K562 (cell line): ENCODE measurements around the gene PROP1. TPM values are rescaled to one million over a fixed set of nuclear protein-coding genes. Genes with fewer than 3 reads are reported as not detected.

Source experiments
- ATAC-seq: fragments of 200-7000 bp; cut with Tn5 transposase; 3 replicates; pipeline ENCODE4 v1.9.1; 2020; ENCODE audit warnings: moderate library complexity
- Bru-seq: library from RNA; stranded (reverse); fragments of 400-500 nt; gene quantifications from one replicate; lab custom pipeline; 2021; lab: Mats Ljungman, UMichigan
- BruChase-seq, 2 experiments: library from RNA; stranded (reverse); fragments of 400-500 nt; gene quantifications; one replicate each; lab custom pipeline; 2021; lab: Mats Ljungman, UMichigan
- BruUV-seq: library from RNA; stranded (reverse); fragments of 400-500 nt; replicated peaks from 2 replicates; lab custom pipeline; 2021; lab: Mats Ljungman, UMichigan
- CTCF ChIA-PET: fragments of 300-600 bp; formaldehyde crosslinking; extraction: SDS; loops from one replicate; lab custom pipeline; 2021; ENCODE audit warnings: low intra/inter-chr PET ratio; lab: Yijun Ruan, JAX
- POLR2A ChIA-PET: fragments of 300-600, 350-650 bp; sonication (Branson Sonifier 250); formaldehyde crosslinking; extraction: SDS; loops from one replicate; lab custom pipeline; 2021; ENCODE audit warnings: antibody characterized with exemption, inconsistent platforms; lab: Yijun Ruan, JAX
- DNase-seq, 4 experiments: peaks; one replicate each; pipeline versions ENCODE4 v3.0.0 to v3.0.0-alpha.2; 2011 to 2018; ENCODE audit warnings: low spot score in 3 of 4, mixed read lengths in 3 of 4; ENCODE audit errors: extremely low read depth in 1 of 4
- FAIRE-seq: peaks from 2 replicates; lab custom pipeline; 2011; peaks lifted over from hg19 to GRCh38; lab: Jason Lieb, UNC
- H2AFZ ChIP-seq: 2 replicates; pipeline ENCODE4 v1.6.0; 2011; ENCODE audit warnings: low read depth, low read length, control low read depth, inconsistent platforms
- H3K27ac ChIP-seq: fragments of 200-600 bp; 3 replicates; pipeline ENCODE4 v1.8.0; 2011; ENCODE audit warnings: low read depth, mild to moderate bottlenecking, control low read depth, inconsistent platforms, low read length, moderate library complexity, mixed read lengths; ENCODE audit errors: extremely low read depth
- H3K27me3 ChIP-seq, 2 experiments: fragments of 300-600 bp in 1 of 2; 2 replicates in 1 of 2; 3 replicates in 1 of 2; pipeline versions ENCODE4 v1.6.0 to v1.8.0; 2011; ENCODE audit warnings: inconsistent platforms in 2 of 2, low read length in 2 of 2, mild to moderate bottlenecking in 1 of 2, mixed read lengths in 1 of 2, moderate library complexity in 1 of 2; ENCODE audit not compliant: control insufficient read depth in 2 of 2, insufficient read depth in 2 of 2
- H3K36me3 ChIP-seq: fragments of 300-600 bp; 3 replicates; pipeline ENCODE4 v1.8.0; 2011; ENCODE audit warnings: mild to moderate bottlenecking, low read length, inconsistent platforms; ENCODE audit not compliant: control insufficient read depth, insufficient read depth
- H3K4me1 ChIP-seq, 2 experiments: fragments of 200-600 bp in 1 of 2; replicated peaks in 1 of 2; 2 replicates in 1 of 2; 3 replicates in 1 of 2; pipeline versions ENCODE4 v1.5.1 to v1.8.0; 2011; ENCODE audit warnings: inconsistent platforms in 2 of 2, low read length in 2 of 2, mild to moderate bottlenecking in 1 of 2, mixed read lengths in 1 of 2, moderate library complexity in 1 of 2; ENCODE audit not compliant: control insufficient read depth in 2 of 2, insufficient read depth in 2 of 2
- H3K4me2 ChIP-seq: 2 replicates; pipeline ENCODE4 v1.6.1; 2011; ENCODE audit warnings: low read length, control low read depth, inconsistent platforms, mixed read lengths; ENCODE audit not compliant: insufficient read depth
- H3K4me3 ChIP-seq: fragments of 200-600 bp; sonication (generic), shearing (Covaris generic); 2 replicates; pipeline ENCODE4 v1.5.1; 2016; ENCODE audit warnings: control low read depth, inconsistent platforms
- H3K79me2 ChIP-seq: fragments of 200-600 bp; 3 replicates; pipeline ENCODE4 v1.8.0; 2011; ENCODE audit warnings: low read length, inconsistent platforms; ENCODE audit not compliant: control insufficient read depth, insufficient read depth
- H3K9ac ChIP-seq, 2 experiments: 2 replicates each; pipeline versions ENCODE4 v1.6.0 to v1.6.1; 2011; ENCODE audit warnings: low read depth in 2 of 2, low read length in 2 of 2, control low read depth in 1 of 2, inconsistent platforms in 1 of 2, mild to moderate bottlenecking in 1 of 2, mixed read lengths in 1 of 2; ENCODE audit not compliant: insufficient read depth in 1 of 2
- H3K9me1 ChIP-seq: one replicate; pipeline ENCODE4 v1.6.0; 2011; ENCODE audit warnings: inconsistent platforms, mild to moderate bottlenecking, low read length, moderate library complexity; ENCODE audit not compliant: control insufficient read depth, insufficient read depth
- H3K9me3 ChIP-seq: replicated peaks from 2 replicates; pipeline ENCODE4 v1.5.1; 2011; ENCODE audit warnings: low read depth, low read length, inconsistent platforms; ENCODE audit not compliant: control insufficient read depth, insufficient read depth
- H4K20me1 ChIP-seq: replicated peaks from 2 replicates; pipeline ENCODE4 v1.6.1; 2011; ENCODE audit warnings: low read length, inconsistent platforms, mixed read lengths; ENCODE audit not compliant: control insufficient read depth, insufficient read depth
- CUX1 ChIP-seq: fragments of 200-800 bp; sonication (Bioruptor generic); IDR thresholded peaks from 2 replicates; pipeline ENCODE4 v1.6.1; 2016; ENCODE audit warnings: missing genetic modification characterization, missing compliant biosample characterization
- E2F6 ChIP-seq, 2 experiments: IDR thresholded peaks; 2 replicates each; pipeline ENCODE4 v1.6.1; 2011; ENCODE audit warnings: borderline replicate concordance in 1 of 2, control low read depth in 1 of 2, low read depth in 1 of 2, low read length in 1 of 2, mild to moderate bottlenecking in 1 of 2, mixed read lengths in 1 of 2, moderate library complexity in 1 of 2; ENCODE audit not compliant: insufficient read depth in 1 of 2, insufficient read length in 1 of 2, poor library complexity in 1 of 2, severe bottlenecking in 1 of 2; ENCODE audit errors: extremely low read depth in 1 of 2
- PRDM10 ChIP-seq: fragments of 450-650 bp; IDR thresholded peaks from 2 replicates; pipeline ENCODE4 v1.6.1; 2018; ENCODE audit not compliant: partially characterized antibody
- SAFB ChIP-seq: fragments of 200-400 bp; formaldehyde crosslinking; IDR thresholded peaks from 2 replicates; pipeline ENCODE4 v1.6.1; 2017; ENCODE audit warnings: low read depth, low read length, borderline replicate concordance
- WGBS: fragments of 100-300 bp; shearing (Covaris generic); methylation state at CpG from one replicate; pipeline ENCODE4 v1.1.6; 2016; ENCODE audit warnings: low coverage, mixed read lengths; ENCODE audit not compliant: insufficient coverage; ENCODE audit errors: missing lambda C conversion rate; 5-methylcytosine and 5-hydroxymethylcytosine counted together
- in situ Hi-C: fragments of 300-500 bp; cut with MboI; formaldehyde crosslinking; loops from 4 replicates; pipeline ENCODE4 v1.15.0; 2018; ENCODE audit warnings: inconsistent platforms, mixed read lengths
- intact Hi-C: fragments of 100-400 bp; cut with micrococcal nuclease; formaldehyde crosslinking; loops from 2 replicates; pipeline ENCODE4 v1.14.2; 2022
- long read RNA-seq, 3 experiments: library from polyadenylated mRNA in 2 of 3; library from RNA in 1 of 3; unstranded in 2 of 3; stranded (forward) in 1 of 3; transcript quantifications; one replicate each; pipeline ENCODE4 v2.0.0, GENCODE V29; 2019 to 2022
- polyA minus RNA-seq, 3 experiments: library from RNA; depleted of rRNA, polyadenylated mRNA; stranded (reverse); fragments of >200 nt; gene quantifications; 2 replicates each; pipeline ENCODE4 v1.2.3, GENCODE V29; 2011
- polyA plus RNA-seq, 8 experiments: library from polyadenylated mRNA; depleted of rRNA in 4 of 8; stranded (reverse) in 5 of 8; unstranded in 3 of 8; fragments of >200 nt; fragmentation: Nextera tagmentation in 2 of 8; fragmentation: Illumina TruSeq in 1 of 8; extraction: Ambion mirVana in 2 of 8; extraction: Trizol in 1 of 8; gene quantifications; 2 replicates each; pipeline versions ENCODE4 v1.2.1 to v1.2.3, GENCODE V29; 2011 to 2014; ENCODE audit warnings: inconsistent platforms in 1 of 8, missing spikeins in 1 of 8
- total RNA-seq, 7 experiments: library from RNA; depleted of rRNA in 6 of 7; stranded (reverse); fragments of >200 nt in 6 of 7; fragmentation: Illumina TruSeq in 2 of 7; extraction: Trizol in 2 of 7; gene quantifications; 2 replicates each; pipeline versions ENCODE4 v1.2.1 to v1.2.3, GENCODE V29; 2011 to 2021; ENCODE audit warnings: low replicate concordance in 1 of 7

PROP1 gene
- total RNA-seq (2011; cell fraction: chromatin; rRNA removed; ENCODE audit: low replicate concordance), result not detected in 2 replicates
- not detected in 2 replicates for total RNA-seq (2011; cell fraction: nucleolus; rRNA removed)
- not detected in 2 replicates for total RNA-seq (2011; cell fraction: nucleoplasm; rRNA removed)
- total RNA-seq (2014; rRNA removed) (not detected in 2 replicates), total RNA-seq (2014; rRNA removed; fragmentation: Illumina TruSeq; extraction: Trizol) (not detected in 2 replicates), total RNA-seq (2015; rRNA removed; fragmentation: Illumina TruSeq; extraction: Trizol) (not detected in 2 replicates), total RNA-seq (2021) (not detected in 2 replicates), polyA plus RNA-seq (2011; rRNA removed) (not detected in 2 replicates), polyA plus RNA-seq (2014; fragmentation: Illumina TruSeq; extraction: Trizol) (not detected in 2 replicates), polyA plus RNA-seq (2014; fragmentation: Nextera tagmentation; extraction: Ambion mirVana) (not detected), polyA plus RNA-seq (2014; rRNA removed) (not detected in 2 replicates), polyA minus RNA-seq (2011; rRNA and poly(A)+ RNA removed) (not detected in 2 replicates), Bru-seq, nascent RNA (not detected), BruChase-seq, experiment 1, labeled RNA remaining after a 2-hour chase (not detected), BruChase-seq, experiment 2, labeled RNA remaining after a 6-hour chase (not detected)
- polyA plus RNA-seq (2011; cell fraction: cytosol; rRNA removed), result not detected in 2 replicates
- not detected in 2 replicates for polyA plus RNA-seq (2011; cell fraction: nucleus; rRNA removed)
- 0.07 TPM in 1 of 2 replicates, not detected in the other for polyA plus RNA-seq (2012)
- not detected in 2 replicates for polyA minus RNA-seq (2011; cell fraction: cytosol; rRNA and poly(A)+ RNA removed)
- not detected in 2 replicates for polyA minus RNA-seq (2011; cell fraction: nucleus; rRNA and poly(A)+ RNA removed)
- long read RNA-seq, experiment 1, result 0 reads
- long read RNA-seq, experiment 2, result 0 reads
- long read RNA-seq, experiment 3, result 0 reads

- no peak for FAIRE-seq
- in situ Hi-C loops, result loop anchor here (10.0 to 25.0 kb wide), 2 partner anchors 234 to 1931 kb away; no protein-coding TSS in a partner anchor
- no peak for ATAC-seq
Measured at GRCh38 chr5:177995691-177996595, at the start of gene PROP1. Gene PROP1 (minus strand): TSS chr5:177996242. CDS start chr5:177995933, 309 bp downstream.

More at GRCh38 chr5:177995691-177996595, at the start of gene PROP1:
- H3K4me1 ChIP-seq, result no peaks in the 10 kb centered on the region; a peak in 1 of 5 replicates
- no peak within 1 kb of the TSS for H3K27ac ChIP-seq
- no peaks in the 10 kb centered on the region for H3K79me2 ChIP-seq
- ChIA-PET CTCF (no interaction called here), POLR2A (interaction anchor here (0.6 kb wide), 1 partner anchor 1411 kb away, joined by 3 read pairs; no protein-coding TSS in a partner anchor)
- WGBS, result under 1% methylated on average over 23 of the region's 23 CpGs
- no peaks in the 10 kb centered on the region for H3K9me3 ChIP-seq
- H3K9me1 ChIP-seq, result no peaks in the 10 kb centered on the region
- no peak for TF ChIP-seq PRDM10
- TF ChIP-seq CUX1, result no peak
- TF ChIP-seq SAFB, result no peak
- TF ChIP-seq E2F6 (IDR thresholded peaks at IDR 0.05; ENCODE audit: borderline replicate concordance in 1 of 2, extremely low read depth in 1 of 2, insufficient read depth in 1 of 2, insufficient read length in 1 of 2, low read depth in 1 of 2, low read length in 1 of 2, poor library complexity in 1 of 2, severe bottlenecking in 1 of 2), result no peak
- DNase-seq, result no peak
- no peak within 1 kb of the TSS for H2AFZ ChIP-seq
- no peaks in the 10 kb centered on the region for H3K36me3 ChIP-seq
- H3K9ac ChIP-seq, result no peak within 1 kb of the TSS
- BruUV-seq, result no TSS peak
- H3K4me2 ChIP-seq, result no peak within 1 kb of the TSS
- H3K27me3 ChIP-seq, result peaks cover 14 to 58% of the 10 kb centered on the region in 2 experiments; a peak in 4 of 5 replicates
- H4K20me1 ChIP-seq, result no peaks in the 10 kb centered on the region
- no peak within 1 kb of the TSS for H3K4me3 ChIP-seq
- intact Hi-C loops, result loop anchor here (10.0 kb wide), 1 partner anchor 169 kb away; no protein-coding TSS in a partner anchor
